Stimulated activated naive CD8-positive, alpha-beta T cell treated with anti-CD3 and anti-CD28 coated beads, Interleukin-15, Interleukin-2, amounts not matched to agents 100 ng/mL and 50 ng/mL, for 24 hours (primary cell): ENCODE measurements around the gene ASB1.
"Not testable (repeated sequence)": the region's sequence is repeated elsewhere in the genome, so short reads cannot be mapped to it uniquely, and the experiment has no call there.

ENCODE experiments used
- H3K27ac Mint-ChIP-seq: one replicate; pipeline ENCODE4 v1.8.0; 2021; ENCODE audit warnings: mild to moderate bottlenecking, mixed read lengths
- H3K27me3 Mint-ChIP-seq: one replicate; pipeline ENCODE4 v1.8.0; 2021; ENCODE audit warnings: mixed read lengths
- H3K36me3 Mint-ChIP-seq: one replicate; pipeline ENCODE4 v1.8.0; 2021; ENCODE audit warnings: low read depth, mixed read lengths
- H3K4me1 Mint-ChIP-seq: one replicate; pipeline ENCODE4 v1.8.0; 2021; ENCODE audit warnings: low read depth, mixed read lengths
- H3K4me3 Mint-ChIP-seq: one replicate; pipeline ENCODE4 v1.8.0; 2021; ENCODE audit warnings: mild to moderate bottlenecking, mixed read lengths
- H3K9me3 Mint-ChIP-seq: one replicate; pipeline ENCODE4 v1.8.0; 2021; ENCODE audit warnings: mixed read lengths

Gene ASB1

GRCh38 chr2:238442257-238442656 is 15.5 kb downstream of the ASB1 start:
- not testable (repeated sequence) for H3K9me3 Mint-ChIP-seq, H3K27me3 Mint-ChIP-seq, H3K4me3 Mint-ChIP-seq, H3K27ac Mint-ChIP-seq
- H3K4me1 Mint-ChIP-seq = peaks cover 48% of the 10 kb centered on the region
- H3K36me3 Mint-ChIP-seq = peaks cover 85% of the 10 kb centered on the region

DNA sequence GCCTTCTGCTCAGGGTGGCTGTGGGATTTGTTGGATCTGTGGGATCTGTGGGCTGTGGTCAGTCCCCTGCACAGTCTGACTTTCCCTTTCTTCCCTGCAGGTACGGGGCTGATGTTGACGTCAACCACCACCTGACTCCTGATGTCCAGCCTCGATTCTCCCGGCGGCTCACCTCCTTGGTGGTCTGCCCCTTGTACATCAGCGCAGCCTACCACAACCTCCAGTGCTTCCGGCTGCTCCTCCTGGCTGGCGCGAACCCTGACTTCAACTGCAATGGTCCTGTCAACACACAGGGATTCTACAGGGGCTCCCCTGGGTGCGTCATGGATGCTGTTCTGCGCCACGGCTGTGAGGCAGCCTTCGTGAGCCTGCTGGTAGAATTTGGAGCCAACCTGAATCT is 17.5 kb downstream of the ASB1 start:
- H3K27ac Mint-ChIP-seq = no peak overlapping the region
- H3K4me3 Mint-ChIP-seq = no peak overlapping the region
- H3K4me1 Mint-ChIP-seq = peaks cover 34% of the 10 kb centered on the region
- no peaks in the 10 kb centered on the region for H3K9me3 Mint-ChIP-seq
- H3K27me3 Mint-ChIP-seq = no peaks in the 10 kb centered on the region
- H3K36me3 Mint-ChIP-seq = peaks cover 81% of the 10 kb centered on the region

DNA sequence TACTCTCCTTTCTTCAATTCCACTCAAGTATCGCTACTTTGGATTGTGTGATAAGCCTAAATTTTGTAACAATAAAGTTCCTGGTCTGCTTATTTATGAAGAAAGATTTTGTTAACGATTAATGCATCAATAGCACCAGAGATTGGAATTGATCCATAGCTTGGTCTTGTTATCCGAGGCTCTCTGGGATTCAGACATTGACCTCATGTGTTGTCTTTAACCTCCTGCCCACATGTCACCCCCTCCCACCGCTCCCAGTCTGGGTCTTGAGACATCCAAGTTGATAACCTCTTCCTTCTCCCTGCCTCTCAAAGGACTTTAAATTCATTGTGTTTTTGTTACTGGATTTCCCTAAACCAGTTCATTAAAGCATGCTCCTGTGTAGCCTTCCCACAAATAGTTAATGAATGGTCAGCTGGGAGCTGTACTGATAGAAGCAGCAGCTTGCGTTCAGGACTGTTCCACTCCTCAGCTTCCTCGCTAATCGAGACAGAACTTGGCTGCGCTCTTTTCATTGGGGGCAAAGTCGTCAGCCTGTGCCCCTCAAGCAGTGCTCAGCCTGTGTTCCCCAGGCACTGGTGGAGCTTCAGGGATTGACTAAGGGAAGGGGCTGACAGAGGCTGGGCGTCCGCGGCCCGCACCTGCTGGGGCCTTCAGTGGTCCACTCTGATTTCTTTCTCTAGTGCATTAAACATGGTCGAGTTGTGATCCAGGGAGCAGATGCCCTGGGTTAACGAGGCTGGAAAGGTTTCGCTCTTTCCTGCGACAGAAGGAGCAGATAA is 18.9 kb downstream of the ASB1 start:
- Mint-ChIP-seq H3K4me1 (peaks cover 20% of the 10 kb centered on the region), H3K4me3 (no peak overlapping the region), H3K9me3 (no peaks in the 10 kb centered on the region), H3K36me3 (peaks cover 81% of the 10 kb centered on the region), H3K27ac (no peak overlapping the region), H3K27me3 (no peaks in the 10 kb centered on the region)

DNA sequence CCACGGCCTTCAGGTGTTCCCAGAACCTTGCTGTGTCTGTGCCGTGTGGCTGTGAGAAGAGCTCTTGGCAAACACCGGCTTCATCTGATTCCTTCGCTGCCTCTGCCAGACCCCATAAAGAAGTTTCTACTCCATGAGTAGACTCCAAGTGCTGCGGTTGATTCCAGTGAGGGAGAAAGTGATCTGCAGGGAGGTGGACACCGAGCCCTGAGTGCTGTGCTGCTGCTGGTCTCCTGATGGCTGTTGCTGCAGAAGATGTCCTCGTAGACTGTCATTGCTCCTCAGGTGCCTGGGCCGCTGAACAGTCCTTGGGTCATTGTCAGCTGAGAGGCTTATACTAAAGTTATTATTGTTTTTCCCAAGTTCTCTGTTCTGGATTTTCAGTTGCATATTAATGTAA is 19.6 kb downstream of the ASB1 start:
- H3K27ac Mint-ChIP-seq = no peak overlapping the region
- no peaks in the 10 kb centered on the region for H3K27me3 Mint-ChIP-seq
- H3K4me3 Mint-ChIP-seq = no peak overlapping the region
- peaks cover 79% of the 10 kb centered on the region for H3K36me3 Mint-ChIP-seq
- peaks cover 15% of the 10 kb centered on the region for H3K4me1 Mint-ChIP-seq
- H3K9me3 Mint-ChIP-seq = no peaks in the 10 kb centered on the region

DNA sequence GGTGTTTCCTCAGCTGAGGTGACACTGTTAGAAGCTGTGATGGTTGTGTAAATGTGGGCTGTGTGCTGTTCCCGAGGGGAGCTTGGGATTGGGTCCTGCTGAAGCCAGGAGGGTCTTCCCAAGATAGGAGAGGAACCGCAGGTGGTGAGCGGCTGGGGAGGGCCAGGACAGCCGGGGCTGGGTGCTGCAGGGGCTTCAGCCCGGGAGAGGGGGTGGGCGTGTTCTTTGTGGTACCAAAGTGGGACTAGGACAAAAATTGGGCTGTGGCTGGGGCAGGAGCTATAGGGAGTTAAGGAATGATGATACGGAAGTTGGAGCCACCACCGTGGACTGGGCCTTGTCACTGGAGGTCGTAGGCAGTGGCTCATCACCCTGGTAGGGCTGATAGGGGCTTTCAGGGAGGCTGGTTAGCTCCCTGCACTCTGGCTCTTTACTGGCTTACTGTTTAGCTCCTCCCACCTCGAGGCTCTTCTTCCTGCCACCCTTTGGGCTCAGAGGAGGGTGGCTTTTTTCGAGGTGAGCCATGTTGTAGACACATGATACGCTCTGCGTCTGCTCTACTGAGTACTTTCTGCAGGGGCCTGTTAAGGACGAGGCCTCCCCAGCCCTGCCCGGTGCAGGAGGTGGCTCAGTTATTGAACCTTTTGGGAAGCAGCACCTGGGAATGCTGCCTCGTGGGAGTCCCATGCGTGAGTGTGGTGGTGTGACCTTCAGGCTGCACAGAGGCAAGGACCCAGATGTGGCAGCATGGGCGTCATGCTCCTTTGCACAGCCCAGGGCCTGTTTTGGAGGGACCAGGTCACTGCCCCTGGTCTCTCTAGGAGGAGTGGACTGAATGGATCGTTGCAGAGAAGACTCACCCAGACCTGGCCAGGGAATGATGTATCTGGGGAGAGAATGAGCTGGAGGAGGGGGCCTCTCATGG is 21.6 kb downstream of the ASB1 start:
- H3K27ac Mint-ChIP-seq = peak overlapping the region; percentile 58
- H3K9me3 Mint-ChIP-seq = no peaks in the 10 kb centered on the region
- no peaks in the 10 kb centered on the region for H3K4me1 Mint-ChIP-seq
- H3K4me3 Mint-ChIP-seq = no peak overlapping the region
- H3K27me3 Mint-ChIP-seq = no peaks in the 10 kb centered on the region
- peaks cover 83% of the 10 kb centered on the region for H3K36me3 Mint-ChIP-seq

DNA sequence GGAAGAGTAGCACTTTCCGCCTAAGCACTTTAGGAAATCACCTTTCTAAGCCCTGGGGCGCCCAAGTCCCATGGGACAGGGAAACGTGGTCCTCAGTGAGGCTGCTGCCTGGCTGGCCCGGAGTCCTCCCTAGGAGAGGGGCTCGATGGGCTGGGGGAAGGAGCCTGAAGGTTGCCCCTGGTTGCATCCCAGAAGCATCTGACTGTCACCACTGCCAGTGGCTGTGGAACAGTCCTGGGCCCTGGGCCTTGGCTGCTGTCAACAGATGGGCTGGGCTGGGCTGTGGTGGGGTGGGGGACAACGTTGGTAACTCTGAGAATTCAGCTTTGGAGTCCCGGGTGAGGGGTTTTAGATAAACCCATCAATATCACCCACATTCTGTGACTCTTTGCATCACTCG is 22.5 kb downstream of the ASB1 start:
- no peak overlapping the region for H3K27ac Mint-ChIP-seq
- H3K9me3 Mint-ChIP-seq = no peaks in the 10 kb centered on the region
- no peaks in the 10 kb centered on the region for H3K4me1 Mint-ChIP-seq
- no peaks in the 10 kb centered on the region for H3K27me3 Mint-ChIP-seq
- H3K4me3 Mint-ChIP-seq = no peak overlapping the region
- H3K36me3 Mint-ChIP-seq = peaks cover 74% of the 10 kb centered on the region

- Mint-ChIP-seq H3K9me3 (no peaks in the 10 kb centered on the region), H3K27ac (no peak overlapping the region), H3K4me1 (no peaks in the 10 kb centered on the region), H3K4me3 (no peak overlapping the region), H3K36me3 (peaks cover 66% of the 10 kb centered on the region), H3K27me3 (no peaks in the 10 kb centered on the region)
These were observed 23.2 kb downstream of the ASB1 start for GRCh38 chr2:238449909-238450417.

- H3K4me1 Mint-ChIP-seq = no peaks in the 10 kb centered on the region
These were observed 23.7 kb downstream of the ASB1 start for GRCh38 chr2:238450440-238450861.

DNA sequence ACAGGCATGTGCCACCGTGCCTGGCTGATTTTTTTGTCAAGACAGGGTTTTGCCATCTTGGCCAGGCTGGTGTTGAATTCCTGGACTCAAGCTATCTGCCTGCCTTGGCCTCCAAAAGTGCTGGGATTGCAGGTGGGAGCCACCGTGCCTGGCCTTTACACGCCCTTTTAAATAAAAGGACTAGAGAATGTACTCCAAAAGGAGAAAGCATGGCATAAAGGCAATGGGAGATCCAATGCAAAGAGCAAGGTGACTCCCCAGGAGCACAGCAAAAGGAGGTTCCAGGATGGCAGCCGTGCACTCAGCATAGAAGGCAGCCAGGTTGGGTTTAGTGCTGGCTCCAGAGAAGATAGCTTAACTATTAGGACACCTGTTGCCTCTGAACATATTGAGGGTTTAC is 27.1 kb downstream of the ASB1 start:
- no peaks in the 10 kb centered on the region for H3K4me1 Mint-ChIP-seq
- no peak overlapping the region for H3K4me3 Mint-ChIP-seq
- peaks cover 10% of the 10 kb centered on the region for H3K9me3 Mint-ChIP-seq
- H3K27me3 Mint-ChIP-seq = no peaks in the 10 kb centered on the region
- H3K36me3 Mint-ChIP-seq = peaks cover 31% of the 10 kb centered on the region
- H3K27ac Mint-ChIP-seq = no peak overlapping the region

More at GRCh38 chr2:238450440-238450861, 23.7 kb downstream of the ASB1 start:
- H3K27me3 Mint-ChIP-seq = no peaks in the 10 kb centered on the region
- H3K36me3 Mint-ChIP-seq = peaks cover 61% of the 10 kb centered on the region
- H3K4me3 Mint-ChIP-seq = no peak overlapping the region
- H3K9me3 Mint-ChIP-seq = peaks cover 4% of the 10 kb centered on the region
- no peak overlapping the region for H3K27ac Mint-ChIP-seq

DNA sequence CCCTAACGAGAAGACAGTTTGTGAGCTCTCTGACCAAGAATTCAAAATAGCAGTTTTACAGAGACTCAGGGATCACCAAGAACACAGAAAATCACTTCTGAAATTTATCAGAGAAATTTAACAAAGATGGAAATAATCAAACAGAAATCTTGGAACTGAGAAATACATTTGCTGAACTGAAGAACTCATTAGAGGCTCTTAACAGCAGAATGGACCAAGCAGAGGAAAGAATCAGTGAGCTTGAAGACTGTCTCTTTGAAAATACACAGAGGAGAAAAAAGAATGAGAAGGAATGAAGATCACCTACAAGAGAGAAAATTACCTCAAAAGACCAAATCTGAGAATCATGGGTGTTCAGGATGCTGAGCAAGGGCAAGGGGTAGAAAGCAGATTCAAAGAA is 29.7 kb downstream of the ASB1 start:
- peaks cover 14% of the 10 kb centered on the region for H3K36me3 Mint-ChIP-seq
- peaks cover 10% of the 10 kb centered on the region for H3K9me3 Mint-ChIP-seq
- no peak overlapping the region for H3K4me3 Mint-ChIP-seq
- no peaks in the 10 kb centered on the region for H3K4me1 Mint-ChIP-seq
- no peak overlapping the region for H3K27ac Mint-ChIP-seq
- H3K27me3 Mint-ChIP-seq = no peaks in the 10 kb centered on the region

GRCh38 chr2:238456970-238457926 is 30.5 kb downstream of the ASB1 start:
- no peak overlapping the region for H3K4me3 Mint-ChIP-seq
- H3K36me3 Mint-ChIP-seq = peaks cover 6% of the 10 kb centered on the region
- H3K9me3 Mint-ChIP-seq = peaks cover 10% of the 10 kb centered on the region
- H3K27me3 Mint-ChIP-seq = no peaks in the 10 kb centered on the region
- H3K4me1 Mint-ChIP-seq = no peaks in the 10 kb centered on the region
- no peak overlapping the region for H3K27ac Mint-ChIP-seq

GRCh38 chr2:238457927-238458324 is 31.2 kb downstream of the ASB1 start:
- Mint-ChIP-seq H3K9me3 (peaks cover 10% of the 10 kb centered on the region), H3K27me3 (no peaks in the 10 kb centered on the region), H3K4me1 (no peaks in the 10 kb centered on the region), H3K36me3 (no peaks in the 10 kb centered on the region), H3K4me3 (no peak overlapping the region), H3K27ac (no peak overlapping the region)

- Mint-ChIP-seq H3K9me3 (peaks cover 10% of the 10 kb centered on the region), H3K4me3 (no peak overlapping the region), H3K27me3 (no peaks in the 10 kb centered on the region), H3K4me1 (no peaks in the 10 kb centered on the region), H3K36me3 (no peaks in the 10 kb centered on the region), H3K27ac (no peak overlapping the region)
These were observed 31.9 kb downstream of the ASB1 start for GRCh38 chr2:238458651-238459050.

- Mint-ChIP-seq H3K36me3 (no peaks in the 10 kb centered on the region), H3K9me3 (peaks cover 10% of the 10 kb centered on the region), H3K4me3 (no peak overlapping the region), H3K27ac (no peak overlapping the region), H3K27me3 (no peaks in the 10 kb centered on the region), H3K4me1 (no peaks in the 10 kb centered on the region)
These were observed 32.4 kb downstream of the ASB1 start for GRCh38 chr2:238459081-238459629.
